ENCODE data around the gene TBPL2. TPM values are rescaled to one million over a fixed set of nuclear protein-coding genes. Genes with fewer than 3 reads are reported as not detected.
"Not testable (repeated sequence)": the region's sequence is repeated elsewhere in the genome, so short reads cannot be mapped to it uniquely, and the experiment has no call there.

Gene TBPL2
- total RNA-seq, 1 experiment from 2014 or later: not detected

DNA sequence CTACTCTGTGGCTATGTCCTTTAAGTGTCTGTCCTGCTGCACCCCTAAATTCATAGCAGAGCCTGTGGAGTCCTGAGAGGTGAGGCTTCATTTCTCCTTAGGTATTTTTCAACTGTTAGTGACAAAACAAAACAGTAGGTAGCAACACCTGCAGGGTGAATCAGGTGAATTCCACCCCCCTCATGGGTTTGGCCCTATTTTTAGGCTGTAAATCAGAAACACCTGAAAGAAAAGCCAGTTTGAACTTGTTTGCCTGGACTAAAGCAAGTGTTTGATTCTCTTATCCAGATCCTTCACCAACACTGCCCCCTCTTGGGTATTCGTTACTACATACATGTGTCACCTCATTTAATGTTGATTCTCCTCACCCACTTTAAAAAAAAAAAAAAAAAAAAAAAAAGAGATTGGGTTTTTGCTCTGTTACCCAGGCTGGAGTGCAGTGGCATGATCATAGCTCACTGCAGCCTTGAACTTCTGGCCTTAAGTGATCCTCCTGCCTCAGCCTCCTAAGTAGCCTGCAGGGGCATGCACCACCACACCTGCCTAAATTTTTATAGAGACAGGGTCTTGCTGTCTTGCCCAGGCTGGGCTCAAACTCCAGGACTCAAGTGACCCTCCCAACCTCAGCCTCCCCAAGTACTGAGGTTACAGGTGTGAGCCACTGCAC, 10.3 kb downstream of the TBPL2 start:
- peak; percentile 41 to 62 for DNase-seq
- Histone ChIP-seq H3K36me3 (no peaks in the 10 kb centered on the region), H3K27me3 (no peaks in the 10 kb centered on the region), H3K4me3 (no peak overlapping the region), H3K27ac (no peak overlapping the region), H3K4me1 (no peaks in the 10 kb centered on the region), H3K9me3 (replicated peaks) (no peaks in the 10 kb centered on the region)

DNA sequence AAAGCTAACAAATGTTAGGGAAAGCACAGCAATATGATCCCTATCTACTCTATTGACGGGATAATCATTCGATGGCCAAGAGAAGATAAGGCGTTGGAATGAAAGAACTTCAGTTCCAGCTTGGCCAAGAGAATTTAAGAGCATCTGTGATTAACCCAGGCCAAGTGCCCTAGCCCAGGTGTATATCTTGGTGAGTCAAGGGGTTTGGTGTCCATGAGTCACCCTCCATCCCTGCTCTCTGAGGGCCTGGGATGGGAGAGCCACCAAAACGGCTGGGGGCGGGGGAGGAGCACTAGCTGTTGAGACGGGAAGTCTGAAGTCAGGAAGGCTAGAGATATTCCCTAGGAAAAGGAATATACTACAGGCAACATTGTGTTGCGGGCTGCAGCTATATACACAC, 13.0 kb downstream of the TBPL2 start:
- Histone ChIP-seq H3K27ac (no peak overlapping the region), H3K27me3 (no peaks in the 10 kb centered on the region), H3K4me1 (no peaks in the 10 kb centered on the region), H3K36me3 (no peaks in the 10 kb centered on the region), H3K9me3 (replicated peaks) (no peaks in the 10 kb centered on the region), H3K4me3 (no peak overlapping the region)
- DNase-seq: no peak

GRCh38 chr14:55426891-55427290, 13.5 kb downstream of the TBPL2 start:
- no peak overlapping the region for H3K27ac ChIP-seq
- H3K9me3 ChIP-seq (replicated peaks): no peaks in the 10 kb centered on the region
- DNase-seq: no peak
- H3K4me3 ChIP-seq: no peak overlapping the region
- no peaks in the 10 kb centered on the region for H3K36me3 ChIP-seq
- no peaks in the 10 kb centered on the region for H3K4me1 ChIP-seq
- no peaks in the 10 kb centered on the region for H3K27me3 ChIP-seq

GRCh38 chr14:55425091-55425490, 15.3 kb downstream of the TBPL2 start:
- DNase-seq: no peak
- H3K36me3 ChIP-seq: no peaks in the 10 kb centered on the region
- H3K4me3 ChIP-seq: no peak overlapping the region
- no peaks in the 10 kb centered on the region for H3K4me1 ChIP-seq
- no peaks in the 10 kb centered on the region for H3K9me3 ChIP-seq (replicated peaks)
- H3K27ac ChIP-seq: no peak overlapping the region
- no peaks in the 10 kb centered on the region for H3K27me3 ChIP-seq

DNA sequence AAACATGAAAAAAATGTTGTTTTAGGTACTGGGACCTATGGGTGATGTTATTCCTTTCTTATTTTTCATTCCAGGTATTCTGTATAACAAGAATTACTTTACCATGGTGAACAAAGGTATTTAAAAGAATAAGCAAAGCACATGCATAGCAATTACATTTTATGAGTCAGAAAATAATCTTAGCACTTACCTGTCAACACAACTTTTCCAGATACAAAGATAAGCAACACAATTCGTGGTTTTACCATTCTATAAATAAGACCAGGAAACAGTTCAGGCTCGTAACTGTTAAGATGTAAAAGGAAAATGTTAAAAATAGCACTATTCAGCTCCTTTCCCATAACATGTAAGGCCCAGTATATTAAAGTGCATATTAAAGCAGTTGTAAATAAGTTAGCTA, 16.4 kb downstream of the TBPL2 start:
- Histone ChIP-seq H3K9me3 (replicated peaks) (no peaks in the 10 kb centered on the region), H3K27me3 (no peaks in the 10 kb centered on the region), H3K36me3 (no peaks in the 10 kb centered on the region), H3K4me1 (no peaks in the 10 kb centered on the region), H3K4me3 (no peak overlapping the region), H3K27ac (no peak overlapping the region)
- DNase-seq: no peak

- not testable (repeated sequence) for H3K9me3 ChIP-seq (replicated peaks); H3K4me3 ChIP-seq; H3K27me3 ChIP-seq; H3K4me1 ChIP-seq; H3K36me3 ChIP-seq; DNase-seq; H3K27ac ChIP-seq
Measured at GRCh38 chr14:55422338-55422737, 18.1 kb downstream of the TBPL2 start.

DNA sequence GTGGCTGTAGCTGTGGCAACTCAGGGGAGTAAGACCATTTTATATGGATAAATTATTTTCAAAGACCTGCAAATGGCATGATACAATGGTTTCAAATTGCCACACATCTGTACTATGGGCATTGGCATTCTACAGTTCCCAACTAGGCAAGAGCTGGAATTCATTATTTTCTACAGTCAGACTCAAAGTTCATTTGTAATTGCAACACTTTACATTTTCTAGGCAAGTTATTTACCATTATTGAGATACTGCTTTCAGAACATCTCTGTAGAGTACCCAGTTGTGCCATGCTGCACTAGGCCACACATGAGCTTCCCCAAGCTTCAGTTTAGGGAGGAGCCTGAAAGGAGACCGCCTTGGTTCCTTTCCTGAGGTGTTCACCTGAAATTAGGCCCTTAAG, 20.8 kb downstream of the TBPL2 start:
- Histone ChIP-seq H3K27me3 (no peaks in the 10 kb centered on the region), H3K27ac (no peak overlapping the region), H3K36me3 (no peaks in the 10 kb centered on the region), H3K4me1 (no peaks in the 10 kb centered on the region), H3K9me3 (replicated peaks) (no peaks in the 10 kb centered on the region), H3K4me3 (no peak overlapping the region)
- DNase-seq: no peak

DNA sequence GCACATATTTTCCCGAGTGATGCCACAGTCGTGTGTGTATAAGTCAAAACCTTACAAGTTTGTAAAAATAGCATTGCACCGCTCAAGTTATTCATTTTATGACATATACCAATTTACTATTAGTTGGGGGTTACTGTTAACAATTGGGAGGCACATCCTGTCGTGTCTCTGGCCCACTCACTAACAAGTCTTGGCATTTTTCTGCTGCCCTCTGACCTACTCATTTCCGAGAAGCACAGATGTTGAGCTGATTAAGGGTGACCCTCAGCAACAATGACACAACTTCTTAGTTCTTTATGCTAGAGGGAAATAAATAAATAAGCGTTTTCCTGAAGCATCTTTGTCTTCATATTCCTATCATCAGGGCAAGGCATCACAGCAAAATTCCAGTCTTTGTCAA, 22.0 kb downstream of the TBPL2 start:
- H3K4me3 ChIP-seq: no peak overlapping the region
- H3K27ac ChIP-seq: no peak overlapping the region
- H3K9me3 ChIP-seq (replicated peaks): no peaks in the 10 kb centered on the region
- no peak for DNase-seq
- no peaks in the 10 kb centered on the region for H3K27me3 ChIP-seq
- H3K36me3 ChIP-seq: no peaks in the 10 kb centered on the region
- no peaks in the 10 kb centered on the region for H3K4me1 ChIP-seq

DNA sequence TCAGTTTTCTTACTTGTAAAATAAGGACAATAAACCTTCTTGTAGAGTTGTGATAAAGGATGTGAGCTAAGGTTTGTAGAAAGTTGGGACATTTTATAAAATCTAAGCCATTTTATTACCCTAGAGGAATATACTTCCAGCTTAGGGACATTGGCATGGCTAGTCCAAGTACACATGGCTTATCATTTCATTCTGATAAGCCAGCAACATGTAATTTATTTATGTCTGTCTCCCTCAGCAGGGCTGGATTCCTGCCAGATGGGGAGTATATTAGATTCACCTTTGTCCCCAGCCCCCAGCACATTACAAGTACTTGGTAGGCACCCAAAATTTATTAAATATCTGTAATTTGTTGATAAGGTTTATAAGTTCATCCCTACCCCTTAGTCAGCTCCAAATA, 22.5 kb downstream of the TBPL2 start:
- no peak for DNase-seq
- H3K27me3 ChIP-seq: no peaks in the 10 kb centered on the region
- H3K27ac ChIP-seq: no peak overlapping the region
- H3K36me3 ChIP-seq: no peaks in the 10 kb centered on the region
- no peaks in the 10 kb centered on the region for H3K4me1 ChIP-seq
- H3K4me3 ChIP-seq: no peak overlapping the region
- H3K9me3 ChIP-seq (replicated peaks): no peaks in the 10 kb centered on the region

GRCh38 chr14:55416866-55417265, 23.6 kb downstream of the TBPL2 start:
- DNase-seq: peak; percentile 42 to 77
- Histone ChIP-seq H3K27ac (no peak overlapping the region), H3K9me3 (replicated peaks) (no peaks in the 10 kb centered on the region), H3K4me3 (no peak overlapping the region), H3K27me3 (no peaks in the 10 kb centered on the region), H3K36me3 (no peaks in the 10 kb centered on the region), H3K4me1 (peaks cover 6% of the 10 kb centered on the region)

GRCh38 chr14:55414551-55414950, 25.9 kb downstream of the TBPL2 start:
- H3K9me3 ChIP-seq (replicated peaks): no peaks in the 10 kb centered on the region
- H3K27ac ChIP-seq: no peak overlapping the region
- H3K27me3 ChIP-seq: no peaks in the 10 kb centered on the region
- no peak for DNase-seq
- H3K36me3 ChIP-seq: no peaks in the 10 kb centered on the region
- peaks cover 6% of the 10 kb centered on the region for H3K4me1 ChIP-seq
- no peak overlapping the region for H3K4me3 ChIP-seq

DNA sequence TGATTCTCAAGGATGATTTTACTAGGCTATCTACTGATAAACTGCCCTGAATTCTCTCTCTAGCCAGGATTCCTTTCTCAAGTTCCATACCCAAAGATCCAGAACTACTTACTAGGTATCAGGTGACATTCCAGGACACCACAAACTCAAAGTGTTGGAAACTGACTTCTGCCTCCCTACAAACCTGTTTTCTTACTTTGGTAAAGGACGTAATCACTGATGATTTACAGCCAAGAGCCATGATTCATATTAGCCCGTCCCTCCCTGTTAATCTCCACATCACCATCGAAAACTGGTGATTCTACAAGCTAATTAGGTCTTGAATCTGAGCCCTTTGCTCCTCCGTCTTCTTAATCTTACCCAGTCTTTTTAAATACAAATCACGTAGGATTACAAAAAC, 27.7 kb downstream of the TBPL2 start:
- no peaks in the 10 kb centered on the region for H3K36me3 ChIP-seq
- peak overlapping the region; percentile 98; the same call in 1 of the 2 replicates for H3K4me3 ChIP-seq
- H3K9me3 ChIP-seq (replicated peaks): no peaks in the 10 kb centered on the region
- no peak overlapping the region for H3K27ac ChIP-seq
- peaks cover 6% of the 10 kb centered on the region for H3K4me1 ChIP-seq
- no peak for DNase-seq
- H3K27me3 ChIP-seq: no peaks in the 10 kb centered on the region

- DNase-seq: peak; percentile 87 to 89
- Histone ChIP-seq H3K27ac (peak within 1 kb of the TSS; percentile 63), H3K27me3 (no peaks in the 10 kb centered on the region), H3K4me3 (peak within 1 kb of the TSS; percentile 98), H3K9me3 (replicated peaks) (no peaks in the 10 kb centered on the region), H3K4me1 (peaks cover 6% of the 10 kb centered on the region), H3K36me3 (no peaks in the 10 kb centered on the region)
Measured at GRCh38 chr14:55411426-55412389, 28.7 kb downstream of the TBPL2 start, which contains the start of gene ATG14. Gene ATG14, minus strand, starts transcription at chr14:55411830. Its CDS starts 8 bp downstream, at chr14:55411822.

GRCh38 chr14:55410876-55411275, 29.5 kb downstream of the TBPL2 start:
- Histone ChIP-seq H3K4me3 (peak overlapping the region; percentile 98), H3K36me3 (no peaks in the 10 kb centered on the region), H3K9me3 (replicated peaks) (no peaks in the 10 kb centered on the region), H3K4me1 (peaks cover 6% of the 10 kb centered on the region), H3K27me3 (no peaks in the 10 kb centered on the region), H3K27ac (peak overlapping the region; percentile 63)
- no peak for DNase-seq

DNA sequence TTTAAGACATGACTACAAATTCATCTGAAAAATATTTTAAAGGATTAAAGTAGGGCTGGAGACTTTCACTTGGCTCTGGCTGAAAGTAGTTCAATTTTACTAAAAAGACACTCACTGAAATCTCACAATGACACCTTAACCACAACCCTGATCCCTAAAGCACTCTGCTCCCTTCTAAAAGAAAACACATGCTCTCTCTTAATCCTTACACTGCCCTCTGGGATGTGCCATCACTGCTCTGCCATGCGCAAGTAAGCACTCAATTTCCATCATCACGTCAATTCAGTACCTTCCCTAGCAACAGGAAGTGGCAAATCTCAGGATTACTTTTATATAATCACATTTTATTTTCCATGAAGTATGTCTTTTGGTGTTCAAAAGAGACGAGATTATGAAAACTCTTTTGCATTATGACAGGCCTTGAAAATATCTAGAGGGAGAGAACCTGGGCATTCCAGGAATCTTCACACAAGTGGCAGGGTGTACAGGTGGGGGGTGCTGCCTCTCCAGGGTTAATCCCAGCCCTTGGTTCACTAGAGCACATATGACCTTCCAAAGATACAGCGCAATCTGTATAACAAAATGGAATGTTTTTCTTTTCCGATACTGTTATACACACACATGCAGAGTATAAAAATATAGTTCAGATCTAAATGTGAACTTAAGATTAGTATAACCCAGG, 36.1 kb downstream of the TBPL2 start:
- H3K27ac ChIP-seq: no peak overlapping the region
- peaks cover 5% of the 10 kb centered on the region; the same call in 1 of the 2 replicates for H3K4me1 ChIP-seq

More for the DNA sequence above, 36.1 kb downstream of the TBPL2 start:
- H3K36me3 ChIP-seq: no peaks in the 10 kb centered on the region
- no peak overlapping the region for H3K4me3 ChIP-seq
- no peak for DNase-seq
- H3K9me3 ChIP-seq (replicated peaks): no peaks in the 10 kb centered on the region
- H3K27me3 ChIP-seq: no peaks in the 10 kb centered on the region

All from SJCRH30 (cell line).